Hypothalamus (tissue), 51 donors: ENCODE measurements around the gene ICA1.

Experiments used
- DNase-seq, 51 donors: peaks; one replicate each; lab custom pipeline; 2025; lab: John Stamatoyannopoulos, UW

Gene ICA1

DNA sequence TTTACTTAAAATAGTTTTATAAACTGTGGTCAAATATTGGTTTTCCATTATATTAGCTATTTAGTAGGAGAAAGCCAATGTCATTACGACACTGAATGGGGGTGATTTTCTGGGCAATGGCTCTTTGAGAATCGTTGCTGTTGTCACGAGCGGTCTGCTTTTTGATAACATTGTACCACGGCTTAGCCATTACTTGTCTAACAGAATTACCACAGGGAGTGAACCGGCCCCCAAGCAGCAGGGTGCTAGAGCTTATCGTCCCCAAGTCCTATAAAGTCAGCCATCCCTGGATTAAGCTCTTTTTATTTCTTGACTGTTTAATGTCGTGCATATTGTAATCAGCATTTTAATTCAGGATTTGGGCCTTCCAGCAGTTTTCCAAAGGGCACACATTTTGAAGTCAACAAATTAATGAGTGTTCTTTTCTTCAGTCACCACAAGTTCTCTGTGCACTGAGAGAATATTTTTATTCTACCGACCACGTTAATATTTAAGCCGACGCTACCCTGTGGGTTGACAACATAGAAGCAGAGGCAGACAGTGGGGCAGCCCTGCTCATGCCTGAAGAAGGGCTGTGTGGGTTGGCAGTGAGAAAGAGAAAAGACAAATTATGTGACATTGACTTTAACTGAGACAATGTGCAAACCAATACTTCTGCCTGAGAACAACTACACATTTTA is 125.8 kb downstream of the ICA1 start:
- no peak for DNase-seq

DNA sequence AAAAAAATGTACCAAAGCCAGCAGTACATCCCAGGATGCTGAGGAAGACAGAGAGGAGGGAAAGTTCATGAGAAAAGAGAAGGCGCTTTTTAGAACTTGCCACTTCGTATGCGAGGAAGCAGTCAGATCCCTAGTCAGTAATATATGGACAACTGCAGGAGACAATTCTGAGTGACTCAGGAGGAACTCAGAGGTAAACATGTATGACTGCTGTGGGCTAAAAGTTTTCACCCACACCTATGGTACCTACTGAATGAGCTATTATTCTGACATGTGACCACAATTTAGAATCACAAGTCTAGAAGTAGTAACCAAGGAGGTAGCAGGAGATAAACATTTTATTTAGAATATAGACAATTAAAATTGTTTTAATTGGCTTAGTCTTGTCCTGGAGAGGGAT is 126.5 kb downstream of the ICA1 start:
- DNase-seq, result no peak

DNA sequence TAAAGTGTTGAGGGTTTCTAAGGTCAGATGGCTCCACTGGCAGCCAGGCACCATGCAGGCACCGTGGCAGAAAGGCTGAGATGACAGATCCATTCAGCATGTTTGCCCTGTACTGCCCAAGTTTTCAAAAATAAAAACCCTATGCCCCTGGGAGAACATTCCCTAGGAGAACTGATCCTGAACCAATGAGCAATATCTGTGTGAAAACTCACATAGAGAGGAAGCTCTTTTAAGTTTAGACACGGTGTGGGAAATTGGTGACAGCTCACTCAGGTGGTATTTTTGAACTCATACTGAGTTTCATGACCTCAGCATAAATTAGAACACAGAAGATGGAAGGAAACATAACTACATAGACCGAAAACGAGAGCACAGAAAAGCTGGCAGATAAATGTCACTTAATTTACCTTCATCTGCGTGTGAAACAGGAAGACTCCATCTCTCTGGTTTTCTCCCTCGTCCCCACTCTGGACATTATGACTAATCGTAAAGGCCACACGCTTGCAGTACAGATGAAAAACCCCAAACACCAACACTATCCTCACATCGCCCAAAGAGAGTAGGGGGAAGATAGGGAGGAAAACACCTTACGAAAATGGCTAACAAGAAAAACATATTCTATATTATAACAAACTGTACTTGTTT is 127.8 kb downstream of the ICA1 start:
- DNase-seq, result no peak

DNA sequence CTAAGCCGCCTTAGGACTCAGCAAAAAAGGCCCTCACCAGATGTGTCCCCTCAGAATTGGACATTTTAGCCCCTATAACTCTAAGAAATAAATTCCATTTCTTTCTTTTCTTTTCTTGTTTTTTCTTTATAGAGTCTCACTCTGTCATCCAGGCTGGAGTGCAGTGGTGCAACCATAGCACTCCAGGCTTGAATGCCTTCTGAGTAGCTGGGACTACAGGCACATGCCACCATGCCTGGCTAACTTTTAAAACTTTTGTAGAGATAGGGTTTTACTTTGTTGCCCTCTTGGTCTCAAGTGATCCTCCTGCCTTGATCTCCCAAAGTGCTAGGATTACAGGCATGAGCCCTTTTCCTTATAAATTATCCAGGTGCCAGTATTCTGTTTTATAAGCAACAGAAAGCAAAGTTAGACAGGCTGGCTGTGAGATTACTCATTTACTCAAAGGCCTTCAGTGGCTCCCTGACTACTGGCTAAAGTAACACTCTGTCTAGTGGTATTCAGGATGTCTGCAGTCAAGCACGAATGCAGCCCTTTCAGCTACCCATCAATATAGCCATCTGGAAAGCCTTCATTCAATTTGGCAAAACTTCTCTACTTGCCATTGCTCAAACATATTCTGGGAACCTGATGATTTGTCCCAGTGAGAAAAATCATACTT is 128.6 kb downstream of the ICA1 start:
- DNase-seq, result no peak

DNA sequence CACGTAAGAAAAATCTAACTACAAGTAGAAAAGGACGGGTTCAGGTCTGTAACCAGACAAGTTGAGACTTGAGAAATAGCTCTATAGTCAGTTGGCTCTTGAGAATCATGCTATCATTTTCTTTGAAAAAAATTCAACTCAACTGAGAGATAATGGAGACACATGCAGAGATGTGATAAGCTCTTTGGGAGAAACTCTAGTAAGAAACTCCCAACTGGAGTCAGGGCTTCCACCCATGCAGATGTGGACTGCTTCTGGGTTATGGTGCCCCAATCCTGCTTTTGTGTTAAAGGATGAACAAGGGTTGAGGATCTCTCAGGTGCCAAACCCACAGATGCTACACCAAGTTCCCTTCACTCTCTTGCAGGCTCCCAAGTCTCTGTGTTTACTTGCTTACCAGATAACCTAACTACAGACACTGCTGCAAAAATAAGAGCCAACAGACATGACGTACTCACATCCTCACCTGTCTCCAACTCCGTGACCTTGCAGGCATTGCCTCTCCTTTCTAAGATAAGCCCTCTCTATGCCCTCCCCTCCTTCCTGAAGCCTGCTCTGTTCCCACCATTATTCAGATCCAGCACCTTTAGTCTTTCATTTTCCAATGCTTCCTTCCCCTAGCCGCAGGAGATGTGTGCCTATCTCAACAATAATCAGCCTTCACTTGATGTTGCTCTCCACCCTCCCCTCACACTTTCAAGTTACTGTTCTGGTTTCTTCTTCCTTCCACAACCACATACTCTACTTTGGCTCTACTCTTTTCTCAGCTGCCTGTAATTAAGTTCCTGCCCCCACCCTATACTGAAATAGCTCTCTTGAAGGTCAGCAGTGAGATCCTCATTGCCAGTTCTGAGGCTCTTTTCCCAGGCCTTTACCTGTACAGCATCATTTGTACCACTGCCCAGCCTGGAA is 130.0 kb downstream of the ICA1 start:
- DNase-seq, result no peak

DNA sequence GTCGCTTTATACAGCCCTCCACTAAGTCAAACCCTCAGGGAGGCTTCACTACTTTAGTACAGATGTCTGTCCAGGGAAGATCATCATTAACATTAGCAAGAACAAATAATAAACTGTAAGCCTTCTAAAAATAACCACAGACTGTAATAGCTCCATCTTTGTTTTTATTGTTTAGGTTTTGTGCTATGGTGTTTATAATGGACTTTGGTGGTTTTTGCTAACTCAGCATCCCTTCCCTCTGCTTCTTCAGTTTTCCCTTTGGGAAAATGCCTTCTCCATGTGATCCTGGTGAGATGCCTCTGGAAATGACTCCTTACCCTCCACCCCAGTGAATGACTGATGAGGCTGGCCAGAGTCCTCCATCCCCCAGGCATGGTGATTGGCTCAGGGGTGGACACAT is 131.3 kb downstream of the ICA1 start:
- no peak for DNase-seq

DNA sequence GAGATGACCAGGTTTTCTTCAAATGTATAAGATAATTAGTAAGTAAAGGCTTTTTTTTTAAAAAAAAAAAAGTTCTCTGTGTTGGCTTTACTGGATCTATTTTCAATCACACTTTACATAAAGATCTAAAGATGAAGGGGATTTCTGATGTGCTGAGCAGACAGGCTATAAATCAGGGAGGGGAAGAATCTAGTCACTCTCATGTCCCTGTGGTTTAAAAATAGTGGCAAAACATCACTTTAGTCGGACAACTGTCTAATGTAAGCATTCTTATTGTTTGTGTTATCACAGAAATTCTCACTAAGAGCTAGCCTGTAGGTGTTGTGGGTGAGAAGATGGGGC is 132.7 kb downstream of the ICA1 start:
- no peak for DNase-seq

DNA sequence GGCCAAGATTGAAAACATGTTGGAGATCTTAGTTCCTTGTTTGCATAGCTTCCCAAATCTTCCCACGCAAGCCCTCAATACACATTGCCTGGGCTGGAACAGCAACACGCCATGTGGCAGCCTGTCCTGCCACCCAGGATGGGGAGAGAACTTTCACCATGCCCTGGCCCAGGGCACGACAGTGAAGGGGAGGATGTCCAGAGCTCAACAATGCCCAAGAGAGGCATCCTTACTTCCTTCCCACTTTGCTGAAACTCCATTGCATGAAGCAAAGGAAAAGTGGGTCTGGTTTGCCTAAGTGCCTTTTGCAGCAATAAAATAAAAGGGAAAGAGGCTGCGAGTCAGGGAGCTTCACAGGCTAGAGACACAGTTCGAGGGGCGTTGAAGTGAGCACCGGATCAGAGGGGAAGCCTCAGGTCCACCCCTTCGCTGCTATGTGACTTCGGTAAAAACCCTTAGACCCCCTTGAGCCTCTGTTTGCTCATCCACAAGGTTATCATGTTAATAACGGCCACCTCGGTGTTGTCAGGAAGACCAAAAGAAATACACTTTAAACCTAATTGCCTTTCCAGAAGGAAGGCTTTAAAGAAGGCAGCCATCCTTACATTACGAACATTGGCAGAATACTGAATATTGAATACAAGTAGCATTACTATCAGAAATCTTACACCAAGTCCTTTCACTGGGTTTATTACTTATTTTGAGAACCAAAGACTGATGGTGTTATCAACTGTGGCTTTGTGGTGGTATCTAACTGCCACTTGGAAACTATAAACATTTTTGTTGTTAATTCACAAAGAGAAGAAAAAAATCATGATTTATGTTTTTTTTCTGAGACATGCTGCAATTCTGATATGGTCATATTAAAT is 133.3 kb downstream of the ICA1 start:
- no peak for DNase-seq

DNA sequence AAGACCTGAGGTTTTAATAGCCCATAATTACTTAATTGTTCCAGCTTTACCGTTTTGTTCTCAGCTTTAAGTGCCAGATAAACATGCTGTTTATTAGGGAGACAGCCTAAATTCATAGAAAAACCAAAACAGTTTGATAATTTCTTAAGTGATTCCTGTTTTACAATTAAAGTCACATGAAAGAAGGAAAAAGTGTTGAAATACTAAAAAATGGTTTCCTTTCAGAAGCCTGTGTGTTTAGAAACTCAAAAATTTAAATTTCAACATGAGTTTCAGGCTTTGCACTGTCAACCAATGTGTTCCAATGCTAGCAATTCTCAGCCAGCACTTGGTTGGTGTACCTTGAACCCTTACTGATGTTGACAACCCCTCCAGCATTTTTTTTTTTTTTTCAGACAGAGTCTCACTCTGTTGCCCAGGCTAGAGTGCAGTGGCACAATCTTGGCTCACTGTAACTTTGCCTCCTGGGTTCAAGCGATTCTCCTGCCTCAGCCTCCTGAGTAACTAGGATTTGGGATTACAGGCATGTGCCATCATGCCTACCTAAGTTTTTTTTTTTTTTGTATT is 135.3 kb downstream of the ICA1 start:
- no peak for DNase-seq

DNA sequence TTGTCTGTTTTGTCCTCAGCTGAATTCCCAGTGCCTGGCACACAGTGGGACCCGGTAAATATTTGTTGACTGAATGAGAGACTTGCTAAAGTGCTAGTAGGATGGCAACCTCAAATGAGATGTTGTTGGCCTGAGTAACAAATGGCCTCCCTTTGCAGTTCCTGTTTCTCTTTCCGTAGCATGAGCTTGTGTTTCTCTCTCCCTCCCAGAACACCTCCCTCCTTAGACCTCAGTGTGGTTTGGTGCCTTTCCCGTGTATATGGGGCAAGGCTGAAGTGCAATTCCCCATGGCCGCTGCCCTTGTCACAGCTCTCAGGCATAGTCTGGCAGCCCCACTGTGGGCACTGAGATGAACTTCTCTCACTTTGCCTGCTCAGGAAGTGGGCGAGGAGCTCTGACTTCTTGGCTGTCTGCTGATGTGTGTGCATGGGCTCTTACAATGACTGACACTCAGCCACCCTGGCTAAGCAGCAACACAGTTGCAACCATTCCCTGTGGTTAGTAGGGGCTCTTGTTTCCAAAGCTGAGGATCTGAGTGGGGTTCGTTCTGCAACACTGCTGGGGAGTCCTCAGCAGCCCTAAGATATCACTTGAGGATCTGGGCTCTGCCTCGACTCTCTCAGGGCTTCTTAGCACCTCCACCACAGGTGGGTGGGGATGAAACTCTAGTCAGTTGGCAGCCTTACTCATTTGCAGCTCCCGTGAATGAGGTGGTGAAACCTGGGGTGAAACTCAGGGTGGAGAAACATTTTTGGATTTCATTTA is 136.1 kb downstream of the ICA1 start:
- peak in 1 of 51 donors; percentile 1 for DNase-seq

DNA sequence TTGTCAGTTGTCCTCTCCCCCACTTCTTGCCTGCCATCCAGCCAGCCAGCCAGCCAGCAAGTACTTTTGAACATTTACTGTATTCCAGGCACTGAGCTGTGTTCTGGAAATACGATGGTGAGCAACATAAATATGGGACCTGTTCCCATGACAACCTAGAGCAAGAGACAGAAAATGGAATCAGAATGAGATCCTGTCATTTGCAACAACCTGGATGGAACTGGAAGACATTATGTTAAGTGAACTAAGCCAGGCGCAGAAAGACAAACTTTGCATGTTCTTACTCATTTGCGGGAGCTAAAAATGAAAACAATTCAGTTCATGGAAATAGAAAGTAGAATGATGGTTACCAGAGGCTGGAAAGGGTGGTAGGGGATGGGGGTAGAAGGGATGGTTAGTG is 140.7 kb downstream of the ICA1 start:
- DNase-seq, result peak in 1 of 51 donors; percentile 9

DNA sequence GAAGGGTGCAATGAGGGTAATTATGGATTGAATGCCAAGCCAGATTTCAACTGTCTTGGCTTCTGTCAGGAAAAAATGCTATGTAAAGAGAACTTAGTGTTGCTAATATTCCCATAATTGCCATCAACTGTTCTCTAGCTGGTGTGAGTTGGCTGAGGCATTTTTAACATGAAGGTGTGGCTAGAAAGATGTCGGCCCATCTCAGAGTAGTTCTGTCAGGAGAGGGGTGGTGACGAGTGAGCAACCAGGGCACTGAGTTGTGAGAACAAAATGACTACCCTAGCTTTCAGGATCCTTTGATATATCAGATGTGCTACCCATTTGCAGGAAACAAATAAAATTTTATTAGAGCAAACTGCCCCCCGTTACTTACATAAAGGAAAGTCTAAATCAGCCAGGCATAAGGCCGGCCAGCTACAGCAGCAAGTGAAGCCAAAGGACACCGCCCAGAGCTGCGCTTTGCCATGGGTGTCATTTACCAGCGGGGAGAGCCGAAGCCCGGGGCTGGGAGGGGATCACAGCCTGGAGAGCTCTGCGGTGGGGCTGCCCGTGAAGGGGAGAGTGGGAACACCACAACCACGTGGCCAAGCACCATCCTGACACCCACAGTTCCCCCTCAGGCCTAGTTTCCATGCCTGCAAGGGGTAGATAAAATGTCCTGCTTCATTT is 141.4 kb downstream of the ICA1 start:
- DNase-seq, result peak in 1 of 51 donors; percentile 12

DNA sequence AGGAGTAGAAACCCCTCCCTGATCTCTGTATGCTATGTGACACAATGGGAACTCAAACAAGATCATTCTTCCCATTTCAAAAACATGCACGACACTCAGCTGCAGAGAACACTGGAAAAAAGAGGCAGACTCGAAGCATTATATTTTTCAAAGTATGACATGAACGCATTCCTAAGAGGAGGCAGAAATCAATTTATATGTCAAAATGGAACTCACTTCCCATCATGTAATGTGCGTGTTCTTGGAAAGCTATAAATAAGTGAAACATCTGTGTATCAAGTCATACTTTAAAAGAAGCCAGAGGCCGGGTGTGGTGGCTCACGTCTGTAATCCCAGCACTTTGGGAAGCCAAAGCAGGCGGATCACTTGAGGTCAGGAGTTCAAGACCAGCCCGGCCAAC is 142.7 kb downstream of the ICA1 start:
- no peak for DNase-seq

DNA sequence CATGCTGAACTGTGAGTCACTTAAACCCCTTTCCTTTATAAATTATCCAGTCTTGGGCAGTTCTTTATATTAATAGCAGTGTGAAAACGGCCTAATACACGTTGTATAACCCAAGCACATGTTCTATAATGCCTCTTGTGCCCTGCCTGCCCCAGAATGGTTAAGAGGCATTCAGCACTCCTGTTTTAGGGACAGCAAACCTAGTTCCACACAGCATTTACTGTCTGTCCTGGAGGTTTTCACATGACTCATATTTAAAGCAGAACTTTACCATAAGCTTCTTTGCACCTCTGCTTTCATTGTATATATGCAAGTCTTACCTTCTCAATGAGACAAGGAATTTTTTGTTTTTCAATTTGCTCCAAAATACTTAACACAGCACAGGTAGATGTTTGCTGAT is 144.8 kb downstream of the ICA1 start:
- DNase-seq, result no peak

DNA sequence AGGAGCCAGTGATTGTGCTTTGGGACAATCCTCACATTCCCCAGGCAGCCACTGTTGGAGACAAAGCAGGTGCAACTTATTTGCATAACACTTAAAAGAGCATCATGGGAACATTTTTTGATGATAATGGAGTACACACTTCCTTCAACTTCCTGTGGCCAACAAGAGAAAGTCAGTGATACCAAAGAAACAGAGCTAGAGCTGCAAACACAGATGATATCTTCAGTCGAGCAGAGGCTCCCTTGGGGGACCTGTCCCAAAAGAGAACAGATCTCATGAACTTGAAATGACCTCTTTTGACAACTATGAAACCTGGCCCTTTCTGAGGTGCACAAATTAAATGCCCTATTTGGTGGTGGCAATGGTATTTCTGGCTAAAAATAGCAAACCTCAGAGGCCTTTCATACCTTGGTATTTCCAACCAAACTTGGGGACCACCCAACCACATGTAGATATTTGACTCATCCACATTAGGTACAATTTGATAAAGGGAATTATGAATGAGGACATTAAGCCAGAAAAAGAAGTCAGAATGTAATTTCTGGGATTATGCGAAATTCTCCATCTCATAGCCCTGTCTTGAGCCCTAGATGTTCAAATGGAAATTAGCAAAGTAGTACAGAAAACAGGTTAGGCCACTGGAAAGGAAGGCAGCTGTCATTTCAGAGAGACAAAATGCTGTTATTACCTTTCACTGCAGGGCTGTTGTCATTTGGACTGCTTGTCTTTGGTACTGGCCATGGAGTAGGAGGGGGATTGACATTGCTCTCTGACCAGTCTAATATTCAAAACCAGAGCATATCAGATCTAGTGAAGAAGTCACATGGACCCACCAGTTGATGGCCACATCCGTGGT is 146.2 kb downstream of the ICA1 start:
- DNase-seq, result no peak

DNA sequence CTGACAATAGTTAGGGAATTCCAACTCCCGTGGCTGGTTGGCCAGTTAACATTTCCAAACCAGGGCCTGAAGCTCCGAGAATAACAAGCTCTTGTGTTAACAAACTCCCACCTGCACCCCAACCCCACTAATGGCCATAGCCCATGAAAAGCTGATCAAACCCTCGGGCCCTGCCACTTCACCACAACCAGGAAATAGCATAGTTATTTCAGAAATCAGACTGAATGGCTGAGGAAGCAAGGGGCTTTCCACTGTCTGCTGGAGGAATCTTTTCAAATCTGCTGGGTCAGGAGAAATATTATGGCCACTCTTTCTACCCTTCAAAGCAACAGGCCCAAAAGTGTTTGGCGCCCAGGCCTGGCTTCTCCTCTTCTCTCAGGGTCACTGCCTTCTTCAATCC is 147.8 kb downstream of the ICA1 start:
- no peak for DNase-seq

DNA sequence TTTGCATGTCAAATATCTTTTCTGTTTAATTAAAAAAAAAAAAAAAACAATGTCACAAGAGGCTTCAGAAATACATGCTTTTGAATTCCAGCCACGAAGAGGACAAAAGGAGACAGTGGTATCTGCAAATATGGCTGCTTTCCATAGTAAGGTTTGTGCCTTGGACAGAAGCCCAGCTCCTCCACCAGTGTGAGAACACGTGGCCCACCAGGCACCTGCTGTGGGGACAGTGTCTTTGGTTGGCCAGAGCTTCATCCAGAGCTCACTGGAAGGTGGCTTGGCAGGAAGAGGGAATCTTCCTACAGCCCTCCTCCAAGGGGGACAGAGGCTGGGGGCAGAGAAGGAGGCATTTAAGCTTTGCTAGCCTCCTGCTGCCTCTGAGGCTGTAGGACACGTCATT is 148.8 kb downstream of the ICA1 start:
- DNase-seq, result no peak

DNA sequence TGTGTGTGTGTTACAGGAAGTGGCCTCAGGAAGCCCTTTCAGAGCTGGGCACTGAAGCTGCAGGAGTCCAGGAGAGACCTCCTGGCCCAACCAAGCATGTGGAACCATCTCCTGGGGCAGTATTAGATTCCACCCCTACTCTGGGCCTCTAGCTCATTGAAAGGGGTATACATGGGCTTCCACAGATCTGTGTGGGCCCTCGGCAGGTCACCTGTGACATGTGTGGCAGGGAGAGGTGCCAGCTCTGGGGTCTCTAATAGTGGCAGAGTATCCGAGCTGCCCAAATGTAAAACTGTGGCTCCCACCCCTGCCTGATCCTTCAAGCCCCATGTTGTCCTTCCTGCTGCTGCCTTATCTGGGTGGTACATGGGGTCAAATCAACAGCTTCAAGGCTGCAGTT is 149.3 kb downstream of the ICA1 start:
- DNase-seq, result no peak
